A549 treated with CpdA at 1 μM for 4 hours (cell line): ENCODE data around the gene RELN. TPM values are rescaled to one million over a fixed set of nuclear protein-coding genes. Genes with fewer than 3 reads are reported as not detected.

Experiments used
- total RNA-seq: library from RNA; stranded (reverse); fragments of 200-300 nt; extraction: Qiagen RNA extraction; gene quantifications from 5 replicates; pipeline ENCODE4 v1.2.3, GENCODE V29; 2022; ENCODE audit warnings: low read depth

Gene RELN
- 0.03 to 0.06 TPM in 2 of 5 replicates, not detected in the others for total RNA-seq

DNA sequence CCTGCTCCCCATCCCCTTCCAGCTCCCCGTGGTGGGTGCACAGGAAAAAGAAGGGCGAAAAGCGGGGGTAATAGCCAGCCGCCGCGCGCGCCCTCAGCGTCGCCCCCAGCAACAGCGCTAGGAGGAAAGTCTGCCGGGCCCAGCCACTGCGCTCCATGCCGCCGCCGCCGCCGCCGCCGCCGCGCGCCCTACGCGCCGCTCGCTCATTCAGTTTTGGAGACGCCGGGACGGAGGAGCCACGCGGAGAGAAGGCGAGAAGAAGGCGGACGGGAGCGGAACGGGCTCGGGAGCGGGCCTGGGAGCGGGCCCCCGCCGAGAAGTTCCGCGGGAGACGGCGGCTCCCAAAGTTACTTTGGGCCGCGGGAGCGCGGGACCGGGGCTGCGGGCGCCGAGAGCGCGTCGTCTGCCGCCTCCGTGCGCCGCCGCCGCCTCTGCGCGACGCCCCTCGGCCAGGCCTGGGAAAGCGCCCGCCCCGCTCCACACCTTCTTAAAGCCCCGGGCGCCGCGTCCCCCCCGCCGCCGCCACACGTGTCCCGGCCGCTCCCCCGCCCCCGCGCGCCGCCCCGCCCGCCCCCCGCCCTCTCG lies at the start of gene RELN:
RELN (minus strand) TSS at position 459 of the 585 bp plus-strand sequence; CDS start at position 157, 302 bp downstream.

GRCh38 chr7:103446049-103446520 lies 543.4 kb downstream of the RELN start, which contains the start of gene SLC26A5:
Gene SLC26A5, minus strand, starts transcription at chr7:103446207. Its CDS starts 24,693 bp downstream, at chr7:103421514.

Other genes with a start within 250 kb of the RELN start
- gene ORC5, start 218.4 kb upstream of the RELN start, total RNA-seq: 23.9 to 31.6 TPM (median 28.8 TPM) in 5 replicates